CD4-positive, alpha-beta T cell treated with Interleukin-4 for 1 hour (primary cell): ENCODE data around the gene SPATA6L.

ENCODE experiments used
- DNase-seq, 2 donors: peaks; one replicate each; pipeline ENCODE4 v3.0.0-alpha.2; 2020 to 2022

Gene SPATA6L

DNA sequence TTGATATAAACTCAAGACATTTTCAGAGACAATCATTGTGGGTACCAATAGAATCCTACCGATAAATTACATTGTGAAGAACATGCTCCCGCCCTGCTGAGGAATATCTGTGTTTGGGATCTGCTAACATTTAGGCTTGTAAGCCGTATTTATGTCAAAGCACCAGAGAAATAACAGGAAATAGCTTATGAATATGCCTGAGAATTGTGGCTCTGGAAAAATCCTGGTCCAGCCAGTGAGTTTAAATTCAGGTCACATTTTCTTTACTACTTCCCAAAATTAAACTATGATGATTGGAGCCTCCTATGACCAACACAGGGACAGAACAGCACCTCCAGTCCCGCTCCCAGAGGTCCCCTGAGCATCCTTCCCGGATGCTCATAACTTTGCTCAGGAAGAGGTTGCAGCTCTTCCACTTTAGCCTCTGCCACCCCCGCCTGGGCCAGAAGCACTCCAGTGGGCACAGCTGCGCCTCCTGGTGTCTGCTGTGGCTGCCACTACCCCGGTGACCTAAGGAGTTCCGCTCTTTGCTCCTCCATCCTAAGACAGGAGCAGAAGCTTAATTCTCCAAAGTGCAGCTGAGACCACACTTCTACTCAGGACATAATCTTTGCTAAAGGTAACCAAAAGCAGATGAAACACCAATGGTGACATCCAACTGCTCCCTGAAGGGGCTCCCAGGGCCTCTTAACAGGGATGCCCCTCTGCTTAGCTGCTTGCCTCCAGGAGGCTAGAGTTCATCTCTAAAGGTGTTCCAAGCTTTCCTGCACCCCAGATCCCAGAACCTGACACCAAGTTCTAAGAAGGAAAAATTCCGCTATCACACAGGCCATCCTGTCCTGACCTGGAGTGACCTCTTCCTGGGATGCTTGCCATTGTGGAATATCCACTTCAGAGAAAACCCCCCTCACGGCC, 117.2 kb downstream of the SPATA6L start:
- no peak for DNase-seq
